Measurements from ENCODE around the gene SERPINA9.

- TF ChIP-seq BACH2 (CRISPR knock-in tag; IDR thresholded peaks at IDR 0.05; ENCODE audit: borderline replicate concordance) (no peak), ARNTL (CRISPR knock-in tag; IDR thresholded peaks at IDR 0.05; ENCODE audit: borderline replicate concordance, low read depth) (no peak), PATZ1 (CRISPR knock-in tag; IDR thresholded peaks at IDR 0.05; ENCODE audit: borderline replicate concordance) (no peak), ZC3H10 (CRISPR knock-in tag; IDR thresholded peaks at IDR 0.05) (no peak), CREB5 (CRISPR knock-in tag; IDR thresholded peaks at IDR 0.05; ENCODE audit: low read depth) (no peak), ZFP30 (CRISPR knock-in tag; IDR thresholded peaks at IDR 0.05) (no peak), TCF4 (CRISPR knock-in tag; IDR thresholded peaks at IDR 0.05; ENCODE audit: borderline replicate concordance) (no peak), ISL1 (CRISPR knock-in tag; IDR thresholded peaks at IDR 0.05) (no peak), ZNF70 (CRISPR knock-in tag; IDR thresholded peaks at IDR 0.05) (no peak), POU6F1 (CRISPR knock-in tag; IDR thresholded peaks at IDR 0.05; ENCODE audit: borderline replicate concordance, low read depth) (no peak), PPARA (CRISPR knock-in tag; IDR thresholded peaks at IDR 0.05; ENCODE audit: borderline replicate concordance) (no peak), ZFP3 (CRISPR knock-in tag; IDR thresholded peaks at IDR 0.05) (no peak), TSHZ2 (CRISPR knock-in tag; IDR thresholded peaks at IDR 0.05) (no peak)
Measured at GRCh38 chr14:94465042-94465441, 11.0 kb downstream of the SERPINA9 start.
